ENCODE data around the gene LPIN2.

LPIN2 gene

DNA sequence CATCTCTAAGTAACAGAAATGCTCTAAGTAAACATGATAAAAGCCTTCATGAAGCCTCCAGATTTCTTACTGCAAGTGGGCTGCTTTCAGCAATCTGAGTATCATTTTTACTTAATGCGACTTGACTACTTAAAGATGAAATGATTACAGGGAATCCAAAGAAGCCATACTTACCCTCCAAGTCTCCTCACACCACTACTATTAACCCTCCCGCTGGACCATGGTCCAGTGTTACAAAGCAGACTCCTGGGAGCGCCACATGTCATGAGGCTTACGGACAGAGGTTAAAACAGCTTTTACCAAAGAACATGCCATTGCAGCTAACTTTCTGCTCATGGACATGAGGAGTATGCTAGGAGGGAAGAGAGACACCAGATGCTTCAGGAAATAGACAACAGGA is 46.4 kb downstream of the LPIN2 start:
- no peak for DNase-seq (ENCODE audit: low read depth in 2 of 3, low spot score in 2 of 3)

DNA sequence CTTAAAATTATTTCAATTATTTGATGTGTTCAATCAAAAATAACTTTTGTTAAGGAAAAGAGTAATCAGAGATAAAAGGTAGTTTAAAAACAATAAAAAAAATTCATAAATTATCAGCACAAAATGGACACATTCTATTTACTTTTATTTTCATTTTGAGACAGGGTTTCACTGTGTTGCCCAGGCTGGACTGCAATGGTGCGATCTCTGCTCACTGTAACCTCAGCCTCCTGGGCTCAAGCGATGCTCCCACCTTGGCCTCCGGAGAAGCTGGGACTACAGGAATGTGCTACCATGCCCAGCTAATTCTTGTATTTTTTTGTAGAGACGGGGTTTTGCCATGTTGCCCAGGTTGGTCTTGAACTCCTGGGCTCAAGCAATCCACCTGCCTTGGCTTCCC is 47.1 kb downstream of the LPIN2 start:
- no peak for DNase-seq (ENCODE audit: low read depth in 2 of 3, low spot score in 2 of 3)

DNA sequence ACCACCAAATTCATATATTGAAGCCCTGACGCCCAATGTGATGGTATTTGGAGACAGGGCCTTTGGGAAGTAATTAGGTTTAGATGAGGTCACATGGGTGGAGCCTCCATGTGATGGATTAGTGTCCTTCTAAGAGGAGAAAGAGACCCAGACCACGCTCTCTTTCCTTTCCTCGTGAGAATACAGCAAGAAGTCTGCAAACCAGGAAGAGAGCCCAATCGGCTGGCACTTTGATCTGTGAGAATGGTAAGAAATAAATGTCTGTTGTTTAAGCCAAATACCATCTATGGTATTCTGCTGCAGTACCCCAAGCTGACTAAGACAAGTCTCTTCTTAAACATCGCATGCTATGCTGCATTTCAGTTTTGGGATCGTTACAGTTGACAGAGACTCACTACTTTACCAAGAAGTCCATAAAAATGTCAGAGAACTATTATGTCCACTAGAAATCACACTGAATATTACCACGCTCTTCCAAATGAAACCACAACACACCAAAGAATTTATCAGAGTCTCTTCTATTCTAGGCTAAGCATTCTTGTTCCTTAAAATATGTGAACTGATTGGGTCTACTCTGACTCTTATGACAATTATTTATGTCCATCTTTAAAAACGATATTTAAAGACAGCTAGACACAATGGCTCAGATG is 48.5 kb downstream of the LPIN2 start:
- DNase-seq (ENCODE audit: low read depth in 2 of 3, low spot score in 2 of 3) = no peak

All from activated CD8-positive, alpha-beta memory T cell treated with anti-CD3 and anti-CD28 coated beads for 48 hours (primary cell).